GM06990 (cell line): ENCODE measurements around the gene AIRE.

Source experiments
- DNase-seq: peaks from one replicate; pipeline ENCODE4 v3.0.0-alpha.2; 2011; ENCODE audit not compliant: insufficient read length; ENCODE audit errors: extremely low read depth
- H3K27me3 ChIP-seq: replicated peaks from 2 replicates; pipeline ENCODE4 v1.6.0; 2011; ENCODE audit warnings: low read length; ENCODE audit not compliant: control insufficient read depth, insufficient read depth
- H3K36me3 ChIP-seq: 2 replicates; pipeline ENCODE4 v1.5.1; 2011; ENCODE audit warnings: low read length; ENCODE audit not compliant: control insufficient read depth, insufficient read depth
- H3K4me3 ChIP-seq: replicated peaks from 2 replicates; pipeline ENCODE4 v1.5.1; 2011; ENCODE audit warnings: low read depth, mild to moderate bottlenecking, control low read depth, low read length
- TF ChIP-seq, protein P1 (sequence below): IDR thresholded peaks from 2 replicates; pipeline ENCODE4 v1.5.1; 2011; ENCODE audit warnings: low read length, control low read depth, mild to moderate bottlenecking, inconsistent platforms; ENCODE audit not compliant: insufficient read depth, poor library complexity, severe bottlenecking

Gene AIRE

GRCh38 chr21:44332965-44333364, 47.3 kb downstream of the AIRE start:
- H3K4me3 ChIP-seq, result no peak overlapping the region
- H3K27me3 ChIP-seq, result no peaks in the 10 kb centered on the region
- no peak for DNase-seq
- TF ChIP-seq, protein P1, sequence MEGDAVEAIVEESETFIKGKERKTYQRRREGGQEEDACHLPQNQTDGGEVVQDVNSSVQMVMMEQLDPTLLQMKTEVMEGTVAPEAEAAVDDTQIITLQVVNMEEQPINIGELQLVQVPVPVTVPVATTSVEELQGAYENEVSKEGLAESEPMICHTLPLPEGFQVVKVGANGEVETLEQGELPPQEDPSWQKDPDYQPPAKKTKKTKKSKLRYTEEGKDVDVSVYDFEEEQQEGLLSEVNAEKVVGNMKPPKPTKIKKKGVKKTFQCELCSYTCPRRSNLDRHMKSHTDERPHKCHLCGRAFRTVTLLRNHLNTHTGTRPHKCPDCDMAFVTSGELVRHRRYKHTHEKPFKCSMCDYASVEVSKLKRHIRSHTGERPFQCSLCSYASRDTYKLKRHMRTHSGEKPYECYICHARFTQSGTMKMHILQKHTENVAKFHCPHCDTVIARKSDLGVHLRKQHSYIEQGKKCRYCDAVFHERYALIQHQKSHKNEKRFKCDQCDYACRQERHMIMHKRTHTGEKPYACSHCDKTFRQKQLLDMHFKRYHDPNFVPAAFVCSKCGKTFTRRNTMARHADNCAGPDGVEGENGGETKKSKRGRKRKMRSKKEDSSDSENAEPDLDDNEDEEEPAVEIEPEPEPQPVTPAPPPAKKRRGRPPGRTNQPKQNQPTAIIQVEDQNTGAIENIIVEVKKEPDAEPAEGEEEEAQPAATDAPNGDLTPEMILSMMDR, result no peak
- H3K36me3 ChIP-seq, result no peaks in the 10 kb centered on the region; the same call in 1 of the 2 replicates

DNA sequence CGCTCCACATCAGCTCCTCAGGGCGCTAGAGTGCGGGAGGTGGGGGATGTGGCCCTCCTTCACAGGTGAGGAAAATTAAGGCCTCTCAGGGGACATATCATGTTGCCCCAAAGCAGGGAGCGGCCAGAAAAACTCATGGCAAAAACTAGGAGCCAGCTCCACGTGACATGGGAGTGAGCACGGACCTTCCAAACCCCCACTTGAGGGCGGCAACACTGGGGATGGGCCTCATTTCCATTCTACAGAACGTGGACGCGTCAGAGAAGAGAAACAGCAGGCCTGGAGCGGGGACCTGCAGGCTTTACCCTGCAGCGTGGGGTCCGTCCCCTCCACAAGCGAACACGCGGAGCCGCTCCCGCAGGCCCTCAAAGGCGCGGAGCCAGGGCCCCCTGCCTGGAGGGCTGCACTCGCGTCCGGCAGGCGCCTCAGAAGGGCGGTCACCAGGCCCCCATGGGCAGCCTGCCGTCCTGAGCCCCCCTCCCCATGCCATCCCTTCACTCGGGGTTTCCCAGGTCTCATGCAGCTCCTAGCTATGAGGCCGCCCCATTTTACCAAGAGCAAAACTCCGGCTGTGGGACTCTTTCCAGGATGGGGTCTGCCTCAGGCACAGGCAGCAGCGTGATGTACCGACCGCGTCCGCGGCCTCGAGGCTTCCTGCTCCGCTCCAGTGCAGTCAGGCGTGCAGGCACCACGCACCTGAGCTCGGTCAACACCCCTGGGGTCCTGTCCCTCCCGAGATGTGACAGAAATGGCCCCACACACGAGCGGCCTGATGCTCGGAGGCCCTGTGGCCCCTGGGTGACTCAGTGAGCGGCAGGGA, 48.0 kb downstream of the AIRE start:
- H3K36me3 ChIP-seq, result no peaks in the 10 kb centered on the region; the same call in 1 of the 2 replicates
- no peaks in the 10 kb centered on the region for H3K27me3 ChIP-seq
- TF ChIP-seq, protein P1, result no peak
- no peak for DNase-seq
- no peak overlapping the region for H3K4me3 ChIP-seq

GRCh38 chr21:44334329-44335030, 48.8 kb downstream of the AIRE start:
- DNase-seq, result no peak
- TF ChIP-seq, protein P1, result no peak
- H3K4me3 ChIP-seq, result no peak overlapping the region
- no peaks in the 10 kb centered on the region; the same call in 1 of the 2 replicates for H3K36me3 ChIP-seq
- no peaks in the 10 kb centered on the region for H3K27me3 ChIP-seq

GRCh38 chr21:44335266-44336059, 49.8 kb downstream of the AIRE start:
- TF ChIP-seq, protein P1, result no peak
- no peaks in the 10 kb centered on the region for H3K27me3 ChIP-seq
- H3K4me3 ChIP-seq, result no peak overlapping the region
- H3K36me3 ChIP-seq, result no peaks in the 10 kb centered on the region; the same call in 1 of the 2 replicates
- DNase-seq, result no peak

- no peak overlapping the region for H3K4me3 ChIP-seq
- TF ChIP-seq, protein P1, result no peak
- H3K27me3 ChIP-seq, result no peaks in the 10 kb centered on the region
- no peaks in the 10 kb centered on the region; the same call in 1 of the 2 replicates for H3K36me3 ChIP-seq
- DNase-seq, result no peak
Observed at GRCh38 chr21:44337449-44337848, 51.8 kb downstream of the AIRE start.
